ENCODE results near the gene MRAP.
"Not testable (repeated sequence)": the region's sequence is repeated elsewhere in the genome, so short reads cannot be mapped to it uniquely, and the experiment has no call there.

Gene MRAP

GRCh38 chr21:32309906-32310460, 11.3 kb downstream of the MRAP start:
- Histone ChIP-seq H3K27ac (ENCODE audit: low read length) (no peak overlapping the region), H3K36me3 (replicated peaks; ENCODE audit: insufficient read depth, low read length) (0 out of 2 replicates have a peak, but pooled peaks cover 3% of the 10 kb centered on the region), H3K4me1 (ENCODE audit: low read length) (no peaks in the 10 kb centered on the region), H3K4me2 (ENCODE audit: low read depth, low read length) (no peak overlapping the region), H3K9me3 (replicated peaks; ENCODE audit: insufficient read depth, low read length) (no peaks in the 10 kb centered on the region), H3K79me2 (ENCODE audit: low read length) (no peaks in the 10 kb centered on the region), H3K9me2 (replicated peaks; ENCODE audit: insufficient read depth, low read length) (no peaks in the 10 kb centered on the region), H3K27me3 (replicated peaks; ENCODE audit: insufficient read depth, low read length) (no peaks in the 10 kb centered on the region), H3F3A (ENCODE audit: insufficient read depth, low read length) (no peaks in the 10 kb centered on the region), H4K20me1 (ENCODE audit: insufficient read depth, low read length) (no peaks in the 10 kb centered on the region), H2AFZ (ENCODE audit: low read length) (no peak overlapping the region), H3K4me3 (ENCODE audit: low read length) (no peak overlapping the region), H3K9ac (ENCODE audit: low read length) (no peak overlapping the region)
- TF ChIP-seq EZH2 (optimal IDR thresholded peaks at IDR 0.05; ENCODE audit: low read depth, low read length) (no peak), EZH2phosphoT487 (IDR thresholded peaks at IDR 0.05; ENCODE audit: low read length) (no peak), CTCF (IDR thresholded peaks at IDR 0.05; ENCODE audit: low read length) (no peak)
- DNase-seq, result no peak

GRCh38 chr21:32310976-32311375, 12.3 kb downstream of the MRAP start:
- H3K9me2 ChIP-seq (replicated peaks; ENCODE audit: insufficient read depth, low read length), result not testable (repeated sequence)

GRCh38 chr21:32311621-32312020, 13.0 kb downstream of the MRAP start:
- no peak for TF ChIP-seq EZH2phosphoT487 (IDR thresholded peaks at IDR 0.05; ENCODE audit: low read length)
- no peak for TF ChIP-seq EZH2 (optimal IDR thresholded peaks at IDR 0.05; ENCODE audit: low read depth, low read length)
- TF ChIP-seq CTCF (IDR thresholded peaks at IDR 0.05; ENCODE audit: low read length), result no peak

More at GRCh38 chr21:32310976-32311375, 12.3 kb downstream of the MRAP start:
- H2AFZ ChIP-seq (ENCODE audit: low read length); H3F3A ChIP-seq (ENCODE audit: insufficient read depth, low read length); H4K20me1 ChIP-seq (ENCODE audit: insufficient read depth, low read length); H3K27ac ChIP-seq (ENCODE audit: low read length); H3K9me3 ChIP-seq (replicated peaks; ENCODE audit: insufficient read depth, low read length); H3K79me2 ChIP-seq (ENCODE audit: low read length); H3K4me3 ChIP-seq (ENCODE audit: low read length); H3K4me2 ChIP-seq (ENCODE audit: low read depth, low read length); H3K4me1 ChIP-seq (ENCODE audit: low read length); DNase-seq; H3K9ac ChIP-seq (ENCODE audit: low read length); H3K27me3 ChIP-seq (replicated peaks; ENCODE audit: insufficient read depth, low read length); H3K36me3 ChIP-seq (replicated peaks; ENCODE audit: insufficient read depth, low read length): not testable (repeated sequence)

GRCh38 chr21:32312326-32312725, 13.7 kb downstream of the MRAP start:
- Histone ChIP-seq H3F3A (ENCODE audit: insufficient read depth, low read length) (no peaks in the 10 kb centered on the region), H3K79me2 (ENCODE audit: low read length) (no peaks in the 10 kb centered on the region), H3K4me3 (ENCODE audit: low read length) (no peak overlapping the region), H3K4me1 (ENCODE audit: low read length) (no peaks in the 10 kb centered on the region), H3K9me2 (replicated peaks; ENCODE audit: insufficient read depth, low read length) (no peaks in the 10 kb centered on the region), H3K27ac (ENCODE audit: low read length) (no peak overlapping the region), H3K4me2 (ENCODE audit: low read depth, low read length) (no peak overlapping the region), H3K9me3 (replicated peaks; ENCODE audit: insufficient read depth, low read length) (no peaks in the 10 kb centered on the region), H4K20me1 (ENCODE audit: insufficient read depth, low read length) (no peaks in the 10 kb centered on the region), H3K27me3 (replicated peaks; ENCODE audit: insufficient read depth, low read length) (no peaks in the 10 kb centered on the region), H2AFZ (ENCODE audit: low read length) (no peak overlapping the region), H3K36me3 (replicated peaks; ENCODE audit: insufficient read depth, low read length) (peaks cover 9% of the 10 kb centered on the region; the same call in 1 of the 2 replicates), H3K9ac (ENCODE audit: low read length) (no peak overlapping the region)
- TF ChIP-seq EZH2 (optimal IDR thresholded peaks at IDR 0.05; ENCODE audit: low read depth, low read length) (no peak), EZH2phosphoT487 (IDR thresholded peaks at IDR 0.05; ENCODE audit: low read length) (no peak), CTCF (IDR thresholded peaks at IDR 0.05; ENCODE audit: low read length) (no peak)
- DNase-seq, result no peak

More at GRCh38 chr21:32311621-32312020, 13.0 kb downstream of the MRAP start:
- Histone ChIP-seq H2AFZ (ENCODE audit: low read length) (no peak overlapping the region), H3K9me3 (replicated peaks; ENCODE audit: insufficient read depth, low read length) (no peaks in the 10 kb centered on the region), H3K9me2 (replicated peaks; ENCODE audit: insufficient read depth, low read length) (no peaks in the 10 kb centered on the region), H3K27me3 (replicated peaks; ENCODE audit: insufficient read depth, low read length) (no peaks in the 10 kb centered on the region), H3K79me2 (ENCODE audit: low read length) (no peaks in the 10 kb centered on the region), H3K4me2 (ENCODE audit: low read depth, low read length) (no peak overlapping the region), H3K9ac (ENCODE audit: low read length) (no peak overlapping the region), H3K4me3 (ENCODE audit: low read length) (no peak overlapping the region), H4K20me1 (ENCODE audit: insufficient read depth, low read length) (no peaks in the 10 kb centered on the region), H3K36me3 (replicated peaks; ENCODE audit: insufficient read depth, low read length) (0 out of 2 replicates have a peak, but pooled peaks cover 4% of the 10 kb centered on the region), H3F3A (ENCODE audit: insufficient read depth, low read length) (no peaks in the 10 kb centered on the region), H3K27ac (ENCODE audit: low read length) (no peak overlapping the region), H3K4me1 (ENCODE audit: low read length) (no peaks in the 10 kb centered on the region)
- DNase-seq, result no peak
